ENCODE measurements around the gene CFAP61.

The CFAP61 gene

DNA sequence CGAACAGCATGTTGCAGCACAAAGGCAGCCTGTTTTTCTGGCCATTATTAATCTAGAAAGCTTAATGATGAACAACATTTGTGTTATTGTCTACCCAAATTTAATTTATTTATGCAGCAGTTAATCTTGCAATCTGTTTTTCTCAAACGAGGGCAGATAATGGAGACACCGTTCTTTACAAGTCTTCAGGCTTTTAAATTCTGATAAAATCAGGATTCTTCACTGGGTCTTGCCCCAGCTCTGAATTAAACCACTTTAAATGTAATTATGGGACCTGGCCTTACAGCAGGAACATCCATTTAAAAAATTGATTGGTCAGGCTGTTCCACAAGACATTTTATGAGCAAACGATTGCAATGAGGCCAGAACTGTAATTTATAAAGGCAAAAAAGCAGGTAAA, 289.0 kb downstream of the CFAP61 start:
- TF ChIP-seq, protein P1, sequence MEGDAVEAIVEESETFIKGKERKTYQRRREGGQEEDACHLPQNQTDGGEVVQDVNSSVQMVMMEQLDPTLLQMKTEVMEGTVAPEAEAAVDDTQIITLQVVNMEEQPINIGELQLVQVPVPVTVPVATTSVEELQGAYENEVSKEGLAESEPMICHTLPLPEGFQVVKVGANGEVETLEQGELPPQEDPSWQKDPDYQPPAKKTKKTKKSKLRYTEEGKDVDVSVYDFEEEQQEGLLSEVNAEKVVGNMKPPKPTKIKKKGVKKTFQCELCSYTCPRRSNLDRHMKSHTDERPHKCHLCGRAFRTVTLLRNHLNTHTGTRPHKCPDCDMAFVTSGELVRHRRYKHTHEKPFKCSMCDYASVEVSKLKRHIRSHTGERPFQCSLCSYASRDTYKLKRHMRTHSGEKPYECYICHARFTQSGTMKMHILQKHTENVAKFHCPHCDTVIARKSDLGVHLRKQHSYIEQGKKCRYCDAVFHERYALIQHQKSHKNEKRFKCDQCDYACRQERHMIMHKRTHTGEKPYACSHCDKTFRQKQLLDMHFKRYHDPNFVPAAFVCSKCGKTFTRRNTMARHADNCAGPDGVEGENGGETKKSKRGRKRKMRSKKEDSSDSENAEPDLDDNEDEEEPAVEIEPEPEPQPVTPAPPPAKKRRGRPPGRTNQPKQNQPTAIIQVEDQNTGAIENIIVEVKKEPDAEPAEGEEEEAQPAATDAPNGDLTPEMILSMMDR (conservative IDR thresholded peaks at IDR 0.05; ENCODE audit: low read length): no peak
- TF ChIP-seq EZH2phosphoT487 (IDR thresholded peaks at IDR 0.05; ENCODE audit: borderline replicate concordance): no peak
- H3K36me3 ChIP-seq (ENCODE audit: insufficient read depth, low read length): no peaks in the 10 kb centered on the region
- H4K20me1 ChIP-seq (ENCODE audit: insufficient read depth, low read length, poor library complexity, severe bottlenecking): no peaks in the 10 kb centered on the region
- no peak overlapping the region for H3K4me2 ChIP-seq (ENCODE audit: low read depth, low read length, poor library complexity, severe bottlenecking)
- H3K27me3 ChIP-seq (ENCODE audit: insufficient read depth, low read length, poor library complexity, severe bottlenecking): no peaks in the 10 kb centered on the region
- H3K9ac ChIP-seq (ENCODE audit: low read depth, low read length, poor library complexity, severe bottlenecking): no peak overlapping the region
- H3K9me2 ChIP-seq (replicated peaks; ENCODE audit: low read depth, low read length): no peaks in the 10 kb centered on the region
- no peaks in the 10 kb centered on the region for H3K4me1 ChIP-seq (ENCODE audit: insufficient read depth, low read length, poor library complexity, severe bottlenecking)
- no peak overlapping the region for H2AFZ ChIP-seq (ENCODE audit: low read length)
- H3K4me3 ChIP-seq (ENCODE audit: low read length, poor library complexity, severe bottlenecking): no peak overlapping the region
- H3K9me3 ChIP-seq (ENCODE audit: insufficient read depth, low read depth, low read length): no peaks in the 10 kb centered on the region
- H3K79me2 ChIP-seq (ENCODE audit: insufficient read depth, low read length): no peaks in the 10 kb centered on the region
- H3F3A ChIP-seq (ENCODE audit: low read depth): no peaks in the 10 kb centered on the region

DNA sequence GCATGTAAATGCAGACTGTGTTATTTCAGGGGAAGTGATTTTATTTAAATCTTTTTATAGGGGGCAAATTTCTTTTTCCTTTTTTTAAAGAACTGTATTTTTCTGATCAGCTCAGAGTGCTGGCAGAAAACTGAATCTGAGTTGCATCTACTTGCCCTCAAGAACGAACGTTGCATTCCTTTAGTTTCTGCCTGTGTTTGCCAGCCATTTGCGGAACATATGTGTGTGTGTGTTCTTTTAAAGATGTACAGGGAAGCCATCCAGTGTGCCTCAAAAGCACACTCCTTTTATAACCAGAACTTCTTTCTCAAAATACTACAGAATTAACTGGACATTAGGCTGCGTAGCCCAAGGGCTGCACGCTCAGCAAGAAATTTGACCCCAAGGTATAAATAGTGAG, 289.7 kb downstream of the CFAP61 start:
- Histone ChIP-seq H2AFZ (ENCODE audit: low read length) (no peak overlapping the region), H4K20me1 (ENCODE audit: insufficient read depth, low read length, poor library complexity, severe bottlenecking) (no peaks in the 10 kb centered on the region), H3K9me3 (ENCODE audit: insufficient read depth, low read depth, low read length) (no peaks in the 10 kb centered on the region), H3K4me3 (ENCODE audit: low read length, poor library complexity, severe bottlenecking) (no peak overlapping the region), H3K79me2 (ENCODE audit: insufficient read depth, low read length) (no peaks in the 10 kb centered on the region), H3K4me2 (ENCODE audit: low read depth, low read length, poor library complexity, severe bottlenecking) (no peak overlapping the region), H3F3A (ENCODE audit: low read depth) (no peaks in the 10 kb centered on the region), H3K9me2 (replicated peaks; ENCODE audit: low read depth, low read length) (no peaks in the 10 kb centered on the region), H3K36me3 (ENCODE audit: insufficient read depth, low read length) (no peaks in the 10 kb centered on the region), H3K4me1 (ENCODE audit: insufficient read depth, low read length, poor library complexity, severe bottlenecking) (no peaks in the 10 kb centered on the region), H3K27me3 (ENCODE audit: insufficient read depth, low read length, poor library complexity, severe bottlenecking) (no peaks in the 10 kb centered on the region), H3K9ac (ENCODE audit: low read depth, low read length, poor library complexity, severe bottlenecking) (no peak overlapping the region)
- TF ChIP-seq, protein P1 (conservative IDR thresholded peaks at IDR 0.05; ENCODE audit: low read length): no peak
- no peak for TF ChIP-seq EZH2phosphoT487 (IDR thresholded peaks at IDR 0.05; ENCODE audit: borderline replicate concordance)

DNA sequence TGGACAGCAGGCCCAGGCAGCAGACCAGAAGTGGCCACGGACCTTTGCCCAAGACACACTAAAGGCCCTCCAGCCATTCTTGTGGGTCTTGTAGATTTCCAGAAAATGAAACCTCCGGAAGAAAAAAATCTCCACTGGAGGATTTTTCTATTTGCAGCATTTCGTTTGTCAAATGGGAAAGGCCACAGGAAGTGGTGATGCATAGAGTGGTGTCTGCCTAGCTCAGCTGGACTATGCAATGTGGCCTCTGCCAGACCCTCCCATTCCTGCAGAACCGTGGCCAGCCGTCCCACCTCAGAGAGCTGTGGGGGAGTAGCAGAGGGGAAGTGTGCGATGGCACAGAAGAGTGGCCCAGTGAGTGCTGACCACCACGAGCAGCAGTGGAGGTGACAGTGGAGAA, 291.6 kb downstream of the CFAP61 start:
- H3K4me2 ChIP-seq (ENCODE audit: low read depth, low read length, poor library complexity, severe bottlenecking): no peak overlapping the region
- H3K9ac ChIP-seq (ENCODE audit: low read depth, low read length, poor library complexity, severe bottlenecking): no peak overlapping the region
- H2AFZ ChIP-seq (ENCODE audit: low read length): no peak overlapping the region
- no peaks in the 10 kb centered on the region for H3K9me3 ChIP-seq (ENCODE audit: insufficient read depth, low read depth, low read length)
- no peaks in the 10 kb centered on the region for H4K20me1 ChIP-seq (ENCODE audit: insufficient read depth, low read length, poor library complexity, severe bottlenecking)
- no peaks in the 10 kb centered on the region for H3F3A ChIP-seq (ENCODE audit: low read depth)
- no peaks in the 10 kb centered on the region for H3K9me2 ChIP-seq (replicated peaks; ENCODE audit: low read depth, low read length)
- TF ChIP-seq, protein P1 (conservative IDR thresholded peaks at IDR 0.05; ENCODE audit: low read length): no peak
- TF ChIP-seq EZH2phosphoT487 (IDR thresholded peaks at IDR 0.05; ENCODE audit: borderline replicate concordance): no peak
- no peaks in the 10 kb centered on the region for H3K36me3 ChIP-seq (ENCODE audit: insufficient read depth, low read length)
- no peaks in the 10 kb centered on the region for H3K27me3 ChIP-seq (ENCODE audit: insufficient read depth, low read length, poor library complexity, severe bottlenecking)
- H3K4me3 ChIP-seq (ENCODE audit: low read length, poor library complexity, severe bottlenecking): no peak overlapping the region
- no peaks in the 10 kb centered on the region for H3K79me2 ChIP-seq (ENCODE audit: insufficient read depth, low read length)
- H3K4me1 ChIP-seq (ENCODE audit: insufficient read depth, low read length, poor library complexity, severe bottlenecking): no peaks in the 10 kb centered on the region

Data from Loucy (cell line).